NCI-H345 treated with DMSO at 0.1 percent for 48 hours (cell line): ENCODE data around the gene ACSM4.
"Not testable (repeated sequence)": the region's sequence is repeated elsewhere in the genome, so short reads cannot be mapped to it uniquely, and the experiment has no call there.

Source experiments
- DNase-seq: peaks from one replicate; lab custom pipeline; 2025; ENCODE audit not compliant: unreplicated experiment; lab: John Stamatoyannopoulos, UW

Gene ACSM4, protein sequence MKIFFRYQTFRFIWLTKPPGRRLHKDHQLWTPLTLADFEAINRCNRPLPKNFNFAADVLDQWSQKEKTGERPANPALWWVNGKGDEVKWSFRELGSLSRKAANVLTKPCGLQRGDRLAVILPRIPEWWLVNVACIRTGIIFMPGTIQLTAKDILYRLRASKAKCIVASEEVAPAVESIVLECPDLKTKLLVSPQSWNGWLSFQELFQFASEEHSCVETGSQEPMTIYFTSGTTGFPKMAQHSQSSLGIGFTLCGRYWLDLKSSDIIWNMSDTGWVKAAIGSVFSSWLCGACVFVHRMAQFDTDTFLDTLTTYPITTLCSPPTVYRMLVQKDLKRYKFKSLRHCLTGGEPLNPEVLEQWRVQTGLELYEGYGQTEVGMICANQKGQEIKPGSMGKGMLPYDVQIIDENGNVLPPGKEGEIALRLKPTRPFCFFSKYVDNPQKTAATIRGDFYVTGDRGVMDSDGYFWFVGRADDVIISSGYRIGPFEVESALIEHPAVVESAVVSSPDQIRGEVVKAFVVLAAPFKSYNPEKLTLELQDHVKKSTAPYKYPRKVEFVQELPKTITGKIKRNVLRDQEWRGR

DNA sequence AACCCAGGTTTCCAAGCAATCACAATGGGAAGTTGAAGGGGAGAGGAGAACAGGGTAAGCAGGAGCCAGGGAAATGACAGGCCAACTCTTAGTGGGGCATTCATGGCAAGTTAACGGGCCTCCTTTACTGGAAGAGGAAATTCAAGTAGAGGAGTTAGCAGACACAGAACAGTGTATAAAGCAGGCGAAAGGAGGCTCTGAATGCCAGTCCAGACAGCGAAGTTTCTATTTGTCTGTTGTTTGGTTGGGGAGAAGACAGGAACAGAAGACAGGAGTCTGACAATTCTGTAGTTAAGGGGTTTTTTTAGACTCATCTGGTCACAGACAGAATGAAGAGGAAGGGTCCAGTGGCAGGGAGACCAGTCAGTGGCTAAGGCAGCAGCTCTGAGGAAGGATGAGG lies at the start of gene ACSM4:
ACSM4 (plus strand) TSS at position 301 of the 400 bp plus-strand sequence. CDS start 260 bp downstream, outside the sequence.
- DNase-seq: no peak

DNA sequence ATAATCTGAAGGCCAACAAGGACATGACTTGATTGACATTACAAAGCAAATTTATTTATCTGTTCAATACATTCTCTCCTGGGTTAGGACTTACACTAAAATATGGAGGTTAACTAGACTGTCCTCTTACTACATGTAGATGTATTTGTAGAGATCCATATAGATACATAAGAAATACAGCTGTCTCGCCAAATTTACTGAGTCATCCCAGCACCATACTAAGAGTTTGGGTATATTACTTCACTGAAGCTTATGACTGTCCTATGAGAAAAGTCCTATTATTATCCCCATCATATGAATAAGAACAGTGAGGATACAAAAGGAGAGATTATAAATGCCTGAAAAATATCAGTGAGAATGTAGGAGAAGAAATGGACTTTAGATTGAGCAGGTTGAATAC lies 44.8 kb upstream of the ACSM4 start:
- no peak for DNase-seq

GRCh38 chr12:7264538-7264937 lies 39.3 kb upstream of the ACSM4 start:
- DNase-seq: no peak

GRCh38 chr12:7265251-7265650 lies 38.6 kb upstream of the ACSM4 start:
- no peak for DNase-seq

DNA sequence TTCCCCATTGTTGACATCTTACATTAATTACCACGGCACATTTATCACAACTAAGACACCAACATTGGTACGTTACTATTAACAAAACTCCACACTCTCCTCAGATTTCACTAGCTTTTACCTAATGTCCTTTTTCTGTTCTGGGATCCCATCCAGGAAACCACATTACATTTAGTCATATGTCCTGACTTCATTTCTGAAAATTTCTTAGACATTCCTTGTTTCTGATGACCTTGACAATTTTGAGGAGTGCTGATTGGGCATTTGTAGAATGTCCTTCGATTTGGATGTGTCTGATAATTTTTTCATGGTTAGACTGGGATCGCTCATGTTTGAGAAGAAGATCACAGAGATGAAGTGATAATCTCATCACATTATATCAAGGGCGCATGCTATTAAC lies 34.6 kb upstream of the ACSM4 start:
- DNase-seq: no peak

- DNase-seq: no peak
These were observed 31.9 kb upstream of the ACSM4 start for GRCh38 chr12:7271893-7272514.

DNA sequence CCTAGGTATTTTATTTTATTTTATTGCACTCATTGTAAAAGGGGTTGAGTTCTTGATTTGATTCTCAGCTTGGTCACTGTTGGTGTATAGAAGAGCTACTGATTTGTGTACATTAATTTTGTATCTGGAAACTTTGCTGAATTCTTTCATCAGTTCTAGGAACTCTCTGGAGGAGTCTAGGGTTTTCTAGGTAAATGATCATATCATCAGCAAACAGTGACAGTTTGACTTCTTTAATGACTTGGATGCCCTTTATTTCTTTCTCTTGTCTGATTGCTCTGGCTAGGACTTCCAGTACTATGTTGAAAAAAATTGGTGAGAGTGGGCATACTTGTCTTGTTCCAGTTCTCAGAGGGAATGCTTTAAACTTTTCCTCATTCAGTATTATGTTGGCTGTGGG lies 28.4 kb upstream of the ACSM4 start:
- DNase-seq: not testable (repeated sequence)

DNA sequence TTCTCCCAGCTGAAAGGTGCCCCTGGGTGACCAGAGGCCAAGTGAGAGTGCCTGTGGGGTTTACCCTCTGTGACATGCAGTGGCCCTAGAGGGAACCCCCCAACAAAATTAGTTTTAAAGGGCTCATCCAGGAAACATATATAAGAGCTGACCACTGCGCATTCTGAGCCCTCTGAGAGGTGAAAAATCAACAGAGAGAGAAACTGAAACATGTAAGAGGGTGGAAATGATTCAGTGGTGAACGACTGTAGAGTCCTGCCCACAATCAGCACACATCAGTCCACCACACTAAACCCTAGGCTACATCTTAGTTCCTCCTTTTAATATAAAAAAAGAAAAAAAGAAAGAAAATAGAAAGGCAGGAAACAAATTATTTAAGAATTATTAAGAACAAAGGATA lies 21.0 kb upstream of the ACSM4 start:
- DNase-seq: no peak

GRCh38 chr12:7289743-7290142 lies 14.1 kb upstream of the ACSM4 start:
- no peak for DNase-seq

DNA sequence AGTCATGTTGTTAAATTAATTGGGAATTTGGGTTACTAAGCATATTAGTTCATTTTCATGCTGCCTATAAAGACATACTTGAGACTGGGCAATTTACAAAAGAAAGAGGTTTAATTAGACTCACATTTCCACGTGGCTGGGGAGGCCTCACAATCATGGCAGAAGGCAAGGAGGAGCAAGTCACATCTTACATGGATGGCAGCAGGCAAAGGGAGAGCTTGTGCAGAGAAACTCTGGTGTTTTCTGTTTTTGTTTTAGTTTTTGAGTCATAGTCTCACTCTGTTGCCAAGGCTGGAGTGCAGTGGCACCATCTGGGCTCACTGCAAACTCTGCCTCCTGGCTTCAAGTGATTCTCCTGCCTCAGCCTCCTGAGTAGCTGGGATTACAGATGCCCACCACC lies 13.3 kb upstream of the ACSM4 start:
- not testable (repeated sequence) for DNase-seq

GRCh38 chr12:7292300-7292699 lies 11.6 kb upstream of the ACSM4 start:
- DNase-seq: no peak

GRCh38 chr12:7293670-7294069 lies 10.2 kb upstream of the ACSM4 start:
- DNase-seq: no peak

DNA sequence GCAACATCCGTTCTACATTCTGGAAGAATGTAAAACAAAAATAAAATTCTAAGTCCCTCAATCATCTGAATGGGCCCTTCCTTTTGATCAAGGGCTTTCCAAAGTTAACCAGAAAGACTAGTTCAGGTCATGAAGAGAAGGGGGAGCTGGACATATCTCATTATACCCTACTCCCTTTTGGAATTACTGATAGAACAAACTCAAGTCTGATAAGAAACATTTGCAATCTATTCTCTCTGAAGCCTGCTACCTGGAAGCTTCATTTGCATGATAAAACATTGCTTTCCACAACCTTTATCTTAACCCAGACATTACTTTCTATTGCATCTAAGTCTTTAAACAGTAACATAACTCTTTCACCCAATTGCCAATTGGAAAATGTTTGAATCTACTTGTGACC lies 8.3 kb upstream of the ACSM4 start:
- DNase-seq: no peak

DNA sequence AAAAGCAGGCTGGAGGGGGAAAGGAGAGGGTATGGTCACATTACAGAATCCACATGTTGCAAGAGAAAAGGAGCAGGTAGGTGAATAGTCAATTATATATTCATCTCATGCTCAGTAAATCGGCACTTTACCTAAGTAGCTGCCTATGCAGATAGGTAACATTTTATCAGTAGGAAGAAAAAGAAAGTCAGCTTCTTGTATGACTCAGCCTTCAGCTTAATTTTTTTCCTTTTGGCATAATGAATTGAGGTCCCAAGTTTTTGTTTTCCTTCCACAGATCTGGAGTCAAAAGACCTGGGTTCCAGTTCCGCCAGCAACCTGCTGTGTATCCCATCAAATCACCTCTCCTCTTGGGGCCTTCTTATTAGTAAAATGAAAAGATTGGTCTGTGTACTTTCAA lies 6.0 kb upstream of the ACSM4 start:
- DNase-seq: no peak

DNA sequence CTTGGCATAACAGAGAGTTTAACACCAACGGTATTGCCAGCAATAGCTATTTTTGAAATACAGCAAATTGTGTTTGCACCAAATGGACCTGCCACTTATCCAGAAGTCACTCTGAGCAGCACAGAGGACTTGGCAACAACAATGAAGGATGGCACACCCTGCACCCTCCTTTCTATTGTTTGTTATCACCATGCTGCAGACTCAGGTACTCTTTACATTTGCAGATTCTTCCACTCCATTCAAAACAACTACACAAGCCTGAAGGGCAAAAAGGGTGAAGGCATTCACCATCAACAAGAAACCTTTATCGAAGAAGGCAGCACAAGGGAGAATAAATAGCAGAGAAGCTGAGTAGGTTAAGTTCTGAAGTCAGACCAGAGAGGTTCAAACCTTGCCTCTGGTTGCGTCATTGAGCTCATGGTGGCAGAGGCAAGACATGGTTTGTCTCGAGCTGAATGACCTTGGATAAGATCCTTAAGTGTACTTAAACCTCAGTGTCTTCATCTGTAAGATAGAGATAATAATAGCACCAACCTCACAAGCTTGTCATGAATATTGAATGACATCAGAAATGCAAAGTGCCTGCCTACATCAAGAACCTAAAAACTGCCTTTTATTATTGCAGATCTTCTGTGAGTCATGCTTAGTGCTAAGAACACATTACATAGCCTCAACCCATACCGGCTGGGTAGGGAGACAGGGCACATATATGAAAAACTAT lies 1.4 kb upstream of the ACSM4 start:
- no peak for DNase-seq

DNA sequence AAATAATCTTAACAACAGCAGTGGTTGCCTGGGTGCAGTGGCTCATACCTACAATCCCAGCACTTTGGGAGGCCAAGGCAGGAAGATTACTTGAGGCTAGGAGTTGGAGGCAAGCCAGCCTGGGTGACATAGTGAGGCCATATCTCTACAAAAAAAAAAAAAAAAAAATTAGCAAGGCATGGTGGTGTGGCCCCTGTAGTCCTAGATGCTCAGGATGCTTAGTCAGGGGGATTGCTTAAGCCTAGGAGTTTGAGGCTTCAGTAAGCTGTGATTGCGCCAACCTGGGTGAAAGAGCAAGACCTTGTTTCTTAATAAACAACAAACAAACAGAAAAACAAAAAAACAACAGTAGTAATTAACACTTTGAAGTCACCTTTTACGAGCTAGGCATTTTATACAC lies 642 bp upstream of the ACSM4 start:
- DNase-seq: no peak

GRCh38 chr12:7304456-7304855 lies 584 bp downstream of the ACSM4 start:
- DNase-seq: no peak

GRCh38 chr12:7310070-7310469 lies 6.2 kb downstream of the ACSM4 start:
- no peak for DNase-seq

DNA sequence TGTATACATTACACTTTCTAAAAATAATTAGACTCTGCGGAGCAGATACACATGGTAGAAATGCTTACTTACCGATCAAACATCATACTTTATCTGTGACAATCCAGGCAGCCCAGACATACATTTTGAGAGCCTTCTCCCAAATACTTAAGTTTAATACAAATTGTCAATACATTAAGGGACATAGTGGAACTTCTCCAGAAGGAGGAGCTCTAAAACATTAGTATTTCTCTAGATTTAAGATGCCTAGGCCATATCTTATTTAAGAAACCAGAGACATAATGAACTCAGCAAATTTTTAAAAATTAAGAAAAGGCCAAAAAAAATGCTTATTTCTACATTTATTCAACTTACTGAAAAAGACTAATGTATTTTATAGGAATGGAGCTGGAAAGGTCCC lies 16.1 kb downstream of the ACSM4 start:
- DNase-seq: no peak

DNA sequence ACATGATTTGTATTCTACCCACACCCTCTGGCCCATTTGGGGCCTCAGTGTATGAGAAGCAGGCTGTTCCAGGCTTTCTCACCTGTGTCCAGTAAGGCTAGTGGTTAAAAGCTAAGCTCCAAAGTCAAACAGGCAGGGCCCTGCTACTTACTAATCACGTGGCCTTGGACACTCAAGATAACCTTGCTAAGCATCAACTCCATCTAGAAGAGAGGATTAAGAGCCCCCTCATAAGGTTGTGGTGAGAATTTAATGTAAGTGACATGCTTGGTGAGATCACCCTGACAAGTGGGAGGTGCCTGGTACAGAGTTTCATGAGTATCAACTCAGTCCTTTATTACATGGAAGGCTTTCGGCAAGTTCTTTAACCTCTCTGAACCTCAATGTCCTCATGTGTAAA lies 17.8 kb downstream of the ACSM4 start:
- no peak for DNase-seq

- no peak for DNase-seq
These were observed 18.7 kb downstream of the ACSM4 start for GRCh38 chr12:7322599-7322998.

- no peak for DNase-seq
These were observed 20.3 kb downstream of the ACSM4 start for GRCh38 chr12:7324176-7324575.
